Thyroid gland (tissue), 4 donors: ENCODE data around the gene CCDC159. TPM values are rescaled to one million over a fixed set of nuclear protein-coding genes. Genes with fewer than 3 reads are reported as not detected.

Experiments
- DNase-seq, 2 donors: peaks; one replicate each; pipeline ENCODE4 v3.0.0-alpha.2; 2019
- H3K27ac ChIP-seq, 3 donors: fragments of 200-600 bp; sonication (generic); 1 replicate in 2 of 3; 2 replicates in 1 of 3; pipeline ENCODE4 v1.5.1; 2016 to 2019; ENCODE audit warnings: mild to moderate bottlenecking in 1 of 3, moderate library complexity in 1 of 3
- H3K27me3 ChIP-seq: fragments of 200-600 bp; sonication (generic); one replicate; pipeline ENCODE4 v1.5.1; 2019
- H3K36me3 ChIP-seq, 2 donors: fragments of 200-600 bp; sonication (generic); one replicate each; pipeline ENCODE4 v1.5.1; 2016 to 2019
- H3K4me1 ChIP-seq, 2 donors: fragments of 200-600 bp; sonication (generic); one replicate each; pipeline ENCODE4 v1.5.1; 2017 to 2019
- H3K4me3 ChIP-seq, 3 donors: fragments of 200-600 bp; sonication (generic); replicated peaks in 1 of 3; 1 replicate in 2 of 3; 2 replicates in 1 of 3; pipeline ENCODE4 v1.5.1; 2016; ENCODE audit warnings: mild to moderate bottlenecking in 1 of 3
- H3K9me3 ChIP-seq: fragments of 200-600 bp; sonication (generic); one replicate; pipeline ENCODE4 v1.5.1; 2017
- CTCF ChIP-seq, 6 experiments: fragments of 200-600 bp in 3 of 6; fragments of 450-650 bp in 3 of 6; sonication (generic) in 3 of 6; IDR thresholded peaks; one replicate each; pipeline ENCODE4 v1.5.1; 2016 to 2019; ENCODE audit warnings: antibody characterized with exemption in 6 of 6, mild to moderate bottlenecking in 2 of 6, inconsistent platforms in 1 of 6, moderate library complexity in 1 of 6
- POLR2A ChIP-seq, 2 donors: fragments of 450-650 bp; IDR thresholded peaks; one replicate each; pipeline ENCODE4 v1.6.1; 2017; ENCODE audit warnings: antibody characterized with exemption in 2 of 2, mild to moderate bottlenecking in 2 of 2, moderate library complexity in 1 of 2
- WGBS, 2 donors: methylation state at CpG; one replicate each; pipeline ENCODE4 v1.1.5; 2017; 5-methylcytosine and 5-hydroxymethylcytosine counted together
- intact Hi-C: fragments of 100-400 bp; cut with DNase I; formaldehyde crosslinking; loops from one replicate; pipeline ENCODE4 v1.15.1; 2023
- total RNA-seq, 4 donors: library from RNA; depleted of rRNA; stranded (reverse); fragments of >200 nt; gene quantifications; one replicate each; pipeline ENCODE4 v1.2.3, GENCODE V29; 2016

CCDC159 gene
- total RNA-seq, 4 donors from 2014 or later: 27.0 to 36.9 (median 34.5) TPM

GRCh38 chr19:11356676-11357550, 10.6 kb downstream of the CCDC159 start:
- H3K4me3 ChIP-seq: no peak overlapping the region
- H3K9me3 ChIP-seq: no peaks in the 10 kb centered on the region
- TF ChIP-seq POLR2A (IDR thresholded peaks at IDR 0.05): no peak
- no peak for TF ChIP-seq CTCF (IDR thresholded peaks at IDR 0.05)
- DNase-seq: no peak
- no peak overlapping the region for H3K27ac ChIP-seq
- H3K27me3 ChIP-seq: no peaks in the 10 kb centered on the region
- intact Hi-C loops: no loop called here
- WGBS, 2 donors: 72 to 80% methylated on average over 6 to 11 of the region's 11 CpGs
- peaks cover 9 to 21% of the 10 kb centered on the region in 2 donors for H3K4me1 ChIP-seq
- no peaks in the 10 kb centered on the region for H3K36me3 ChIP-seq

GRCh38 chr19:11359421-11359820, 13.1 kb downstream of the CCDC159 start:
- intact Hi-C loops: no loop called here
- peaks cover 9 to 21% of the 10 kb centered on the region in 2 donors for H3K4me1 ChIP-seq
- no peaks in the 10 kb centered on the region for H3K9me3 ChIP-seq
- no peaks in the 10 kb centered on the region for H3K36me3 ChIP-seq
- WGBS, 2 donors: 86 to 94% methylated on average over 10 to 11 of the region's 11 CpGs
- H3K4me3 ChIP-seq: no peak overlapping the region
- H3K27me3 ChIP-seq: no peaks in the 10 kb centered on the region
- no peak overlapping the region for H3K27ac ChIP-seq
- DNase-seq: no peak
- TF ChIP-seq CTCF (IDR thresholded peaks at IDR 0.05): no peak
- TF ChIP-seq POLR2A (IDR thresholded peaks at IDR 0.05): no peak

DNA sequence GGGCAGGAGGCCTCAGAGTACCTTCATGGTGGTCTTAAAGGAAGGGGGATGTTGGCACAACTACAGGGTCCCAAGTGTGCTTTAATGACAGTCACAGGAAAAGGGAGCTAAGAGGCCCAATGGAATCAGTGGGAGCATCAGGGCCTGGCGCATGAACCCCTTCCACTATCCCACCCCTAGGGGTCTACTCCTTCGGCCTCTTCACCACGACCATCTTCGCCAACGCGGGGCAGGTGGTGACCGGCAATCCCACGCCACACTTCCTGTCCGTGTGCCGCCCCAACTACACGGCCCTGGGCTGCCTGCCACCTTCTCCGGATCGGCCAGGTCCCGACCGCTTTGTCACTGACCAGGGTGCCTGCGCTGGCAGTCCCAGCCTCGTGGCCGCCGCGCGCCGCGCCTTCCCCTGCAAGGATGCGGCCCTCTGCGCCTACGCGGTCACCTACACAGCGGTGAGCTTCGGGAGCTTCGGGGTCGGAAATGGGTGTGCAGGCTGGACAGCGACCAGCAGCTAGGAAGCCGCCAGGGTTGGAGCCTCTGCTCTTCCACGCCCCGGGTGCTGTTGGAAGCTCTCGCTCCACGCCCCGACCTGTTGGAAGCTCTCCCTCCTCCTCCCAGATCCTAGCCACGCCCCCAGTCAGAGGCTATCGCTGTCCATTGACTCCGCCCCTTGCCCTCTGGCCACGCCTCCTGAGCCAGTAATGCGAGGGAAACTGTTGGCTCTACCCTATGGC, 14.9 kb downstream of the CCDC159 start:
- peak; percentile 85 to 87 for DNase-seq
- 23 to 63% methylated on average over 6 to 22 of the region's 43 CpGs for WGBS, 2 donors
- Histone ChIP-seq H3K4me3 (no peak overlapping the region), H3K27me3 (no peaks in the 10 kb centered on the region), H3K4me1 (peaks cover under 1 to 12% of the 10 kb centered on the region in 2 donors), H3K27ac (no peak overlapping the region), H3K9me3 (no peaks in the 10 kb centered on the region), H3K36me3 (peaks cover 0 to 5% of the 10 kb centered on the region in 2 donors)
- intact Hi-C loops: no loop called here
- TF ChIP-seq POLR2A (IDR thresholded peaks at IDR 0.05) (no peak), CTCF (IDR thresholded peaks at IDR 0.05) (no peak)

- DNase-seq: peak; percentile 25 to 50
- no peak for TF ChIP-seq CTCF (IDR thresholded peaks at IDR 0.05)
- TF ChIP-seq POLR2A (IDR thresholded peaks at IDR 0.05): no peak
- Histone ChIP-seq H3K9me3 (no peaks in the 10 kb centered on the region), H3K36me3 (peaks cover 0 to 5% of the 10 kb centered on the region in 2 donors), H3K27ac (no peak overlapping the region), H3K4me1 (peaks cover 0 to 10% of the 10 kb centered on the region in 2 donors), H3K4me3 (no peak overlapping the region), H3K27me3 (no peaks in the 10 kb centered on the region)
- intact Hi-C loops: no loop called here
- WGBS, 2 donors: 56 to 74% methylated on average over 27 to 34 of the region's 35 CpGs
Observed at GRCh38 chr19:11361771-11362731, 15.7 kb downstream of the CCDC159 start.
